Gastroesophageal sphincter (tissue), 4 donors: ENCODE data around the gene PIGK. TPM values are rescaled to one million over a fixed set of nuclear protein-coding genes. Genes with fewer than 3 reads are reported as not detected.

Experiments
- ATAC-seq: fragments of 150-250 bp; one replicate; pipeline ENCODE4 v1.9.1; 2016; ENCODE audit warnings: mild to moderate bottlenecking, moderate library complexity
- H3K27ac ChIP-seq, 4 donors: fragments of 200-600 bp; sonication (generic) in 3 of 4; 1 replicate in 3 of 4; 2 replicates in 1 of 4; pipeline ENCODE4 v1.5.1; 2016 to 2019
- H3K27me3 ChIP-seq: fragments of 200-600 bp; sonication (generic); one replicate; pipeline ENCODE4 v1.5.1; 2019
- H3K36me3 ChIP-seq, 2 donors: fragments of 200-600 bp; sonication (generic); one replicate each; pipeline ENCODE4 v1.5.1; 2019; ENCODE audit warnings: control low read depth in 1 of 2
- H3K4me1 ChIP-seq, 3 donors: fragments of 200-600 bp; sonication (generic); 1 replicate in 2 of 3; 2 replicates in 1 of 3; pipeline ENCODE4 v1.5.1; 2016 to 2019; ENCODE audit warnings: control low read depth in 2 of 3
- H3K4me3 ChIP-seq, 2 donors: fragments of 200-600 bp; sonication (generic); one replicate each; pipeline ENCODE4 v1.5.1; 2019; ENCODE audit warnings: mild to moderate bottlenecking in 1 of 2, moderate library complexity in 1 of 2
- H3K9me3 ChIP-seq, 3 donors: fragments of 200-600 bp; sonication (generic); one replicate each; pipeline ENCODE4 v1.5.1; 2017 to 2019; ENCODE audit warnings: control low read depth in 2 of 3
- CTCF ChIP-seq, 4 experiments: fragments of 200-600 bp in 2 of 4; fragments of 450-650 bp in 2 of 4; sonication (generic) in 1 of 4; IDR thresholded peaks; one replicate each; pipeline ENCODE4 v1.5.1; 2017 to 2019; ENCODE audit warnings: antibody characterized with exemption in 4 of 4, mild to moderate bottlenecking in 2 of 4, moderate library complexity in 2 of 4
- EP300 ChIP-seq: sonication (generic); formaldehyde crosslinking; IDR thresholded peaks from one replicate; pipeline ENCODE4 v1.6.1; 2017; ENCODE audit warnings: antibody characterized with exemption, mild to moderate bottlenecking
- POLR2A ChIP-seq, 2 donors: fragments of 450-650 bp; IDR thresholded peaks; one replicate each; pipeline ENCODE4 v1.6.1; 2017; ENCODE audit warnings: antibody characterized with exemption in 2 of 2, mild to moderate bottlenecking in 2 of 2, moderate library complexity in 1 of 2
- POLR2AphosphoS5 ChIP-seq: sonication (generic); formaldehyde crosslinking; IDR thresholded peaks from one replicate; pipeline ENCODE4 v1.6.1; 2017; ENCODE audit warnings: antibody characterized with exemption
- WGBS, 2 donors: methylation state at CpG; one replicate each; pipeline ENCODE4 v1.1.5; 2018; ENCODE audit warnings: low coverage in 1 of 2; 5-methylcytosine and 5-hydroxymethylcytosine counted together
- total RNA-seq, 4 donors: library from RNA; depleted of rRNA; stranded (reverse); fragments of >200 nt; gene quantifications; one replicate each; pipeline ENCODE4 v1.1.0, GENCODE V29; 2016

The PIGK gene
- total RNA-seq: 10 to 100 TPM; 17.2 to 26.9 (median 22.4) TPM

- Histone ChIP-seq H3K36me3 (peaks cover 0 to 9% of the 10 kb centered on the region in 2 donors), H3K4me3 (peak within 1 kb of the TSS; percentile 62 to 64), H3K27me3 (no peaks in the 10 kb centered on the region), H3K4me1 (peaks cover 0 to 24% (median 3%) of the 10 kb centered on the region in 3 donors), H3K9me3 (no peaks in the 10 kb centered on the region), H3K27ac (peak within 1 kb of the TSS; percentile 67 to 89 (median 84))
- 1% methylated on average over 16 to 17 of the region's 31 CpGs for WGBS, 2 donors
- peak; percentile 94 for ATAC-seq
- TF ChIP-seq POLR2AphosphoS5 (peak; percentile 84), EP300 (no peak), CTCF (IDR thresholded peaks at IDR 0.05) (peak in 2 of 4 experiments; percentile 12 to 14), POLR2A (IDR thresholded peaks at IDR 0.05) (peak in 1 of 2 donors; percentile 20)
Observed at GRCh38 chr1:77219166-77219887, at the start of gene PIGK. TSS of gene PIGK (minus strand) at chr1:77219430. CDS start at chr1:77219402, 28 bp downstream.

- WGBS, 2 donors: 44 to 59% methylated on average over 1 of the region's 1 CpG
Observed at GRCh38 chr1:77267035-77267434, 47.8 kb upstream of the PIGK start.

GRCh38 chr1:77265180-77265579 is 46.0 kb upstream of the PIGK start:
- Histone ChIP-seq H3K27me3 (peaks cover 3% of the 10 kb centered on the region), H3K27ac (no peak overlapping the region), H3K4me1 (no peaks in the 10 kb centered on the region), H3K9me3 (no peaks in the 10 kb centered on the region), H3K4me3 (no peak overlapping the region), H3K36me3 (no peaks in the 10 kb centered on the region)
- ATAC-seq: no peak
- 33 to 80% methylated on average over 1 of the region's 1 CpG for WGBS, 2 donors
- no peak for TF ChIP-seq CTCF (IDR thresholded peaks at IDR 0.05)
- no peak for TF ChIP-seq POLR2AphosphoS5
- TF ChIP-seq POLR2A (IDR thresholded peaks at IDR 0.05): no peak
- no peak for TF ChIP-seq EP300

More at GRCh38 chr1:77267035-77267434, 47.8 kb upstream of the PIGK start:
- Histone ChIP-seq H3K4me1 (no peaks in the 10 kb centered on the region), H3K27me3 (peaks cover 3% of the 10 kb centered on the region), H3K9me3 (no peaks in the 10 kb centered on the region), H3K36me3 (no peaks in the 10 kb centered on the region), H3K4me3 (no peak overlapping the region), H3K27ac (no peak overlapping the region)
- no peak for ATAC-seq
- TF ChIP-seq EP300 (no peak), CTCF (IDR thresholded peaks at IDR 0.05) (no peak), POLR2A (IDR thresholded peaks at IDR 0.05) (no peak), POLR2AphosphoS5 (no peak)

GRCh38 chr1:77263708-77264107 is 44.5 kb upstream of the PIGK start:
- Histone ChIP-seq H3K4me3 (no peak overlapping the region), H3K9me3 (no peaks in the 10 kb centered on the region), H3K27ac (no peak overlapping the region), H3K36me3 (no peaks in the 10 kb centered on the region), H3K4me1 (no peaks in the 10 kb centered on the region), H3K27me3 (peaks cover 3% of the 10 kb centered on the region)
- 67 to 100% methylated on average over 1 of the region's 1 CpG for WGBS, 2 donors
- no peak for TF ChIP-seq POLR2A (IDR thresholded peaks at IDR 0.05)
- TF ChIP-seq CTCF (IDR thresholded peaks at IDR 0.05): no peak
- TF ChIP-seq POLR2AphosphoS5: no peak
- no peak for TF ChIP-seq EP300
- no peak for ATAC-seq

- no peak overlapping the region for H3K27ac ChIP-seq
- no peak for ATAC-seq
- no peaks in the 10 kb centered on the region for H3K27me3 ChIP-seq
- peaks cover 0 to 45% (median 0%) of the 10 kb centered on the region in 3 donors for H3K9me3 ChIP-seq
- no peak overlapping the region for H3K4me3 ChIP-seq
- TF ChIP-seq EP300: no peak
- no peak for TF ChIP-seq POLR2A (IDR thresholded peaks at IDR 0.05)
- TF ChIP-seq POLR2AphosphoS5: no peak
- TF ChIP-seq CTCF (IDR thresholded peaks at IDR 0.05): no peak
- H3K4me1 ChIP-seq: no peaks in the 10 kb centered on the region
- no peaks in the 10 kb centered on the region for H3K36me3 ChIP-seq
- 50 to 82% methylated on average over 1 of the region's 1 CpG for WGBS, 2 donors
Observed at GRCh38 chr1:77253211-77253610, 34.0 kb upstream of the PIGK start.
